Astrocyte (in vitro differentiated cells and primary cell): ENCODE data around the gene ADIPOR2. TPM values are rescaled to one million over a fixed set of nuclear protein-coding genes. Genes with fewer than 3 reads are reported as not detected.

Experiments
- DNase-seq: peaks from one replicate; pipeline ENCODE4 v3.0.0-alpha.2; 2010; ENCODE audit warnings: low read depth
- FAIRE-seq: peaks from 2 replicates; lab custom pipeline; 2011; peaks lifted over from hg19 to GRCh38; lab: Jason Lieb, UNC
- H2AFZ ChIP-seq: 2 replicates; pipeline ENCODE4 v1.6.0; 2012; ENCODE audit warnings: low read depth, low read length, inconsistent platforms
- H3K27ac ChIP-seq: 2 replicates; pipeline ENCODE4 v1.5.1; 2011; ENCODE audit warnings: low read depth, low read length, inconsistent platforms
- H3K27me3 ChIP-seq: 2 replicates; pipeline ENCODE4 v1.6.0; 2011; ENCODE audit warnings: low read length, inconsistent platforms; ENCODE audit not compliant: insufficient read depth
- H3K36me3 ChIP-seq: 2 replicates; pipeline ENCODE4 v1.5.1; 2011; ENCODE audit warnings: low read length, inconsistent platforms; ENCODE audit not compliant: insufficient read depth
- H3K4me1 ChIP-seq: 2 replicates; pipeline ENCODE4 v1.5.1; 2011; ENCODE audit warnings: low read length, inconsistent platforms; ENCODE audit not compliant: insufficient read depth
- H3K4me2 ChIP-seq: 2 replicates; pipeline ENCODE4 v1.6.0; 2012; ENCODE audit warnings: low read length, inconsistent platforms
- H3K4me3 ChIP-seq: 2 replicates; pipeline ENCODE4 v1.5.1; 2011; ENCODE audit warnings: low read depth, mild to moderate bottlenecking, low read length, inconsistent platforms; ENCODE audit not compliant: insufficient read depth
- H3K79me2 ChIP-seq: 2 replicates; pipeline ENCODE4 v1.6.0; 2012; ENCODE audit warnings: mild to moderate bottlenecking, low read length, inconsistent platforms; ENCODE audit not compliant: insufficient read depth
- H3K9ac ChIP-seq: 2 replicates; pipeline ENCODE4 v1.6.0; 2012; ENCODE audit warnings: mild to moderate bottlenecking, low read length, inconsistent platforms
- H3K9me3 ChIP-seq: 2 replicates; pipeline ENCODE4 v1.5.1; 2012; ENCODE audit warnings: low read depth, mild to moderate bottlenecking, low read length, inconsistent platforms; ENCODE audit not compliant: insufficient read depth
- H4K20me1 ChIP-seq: 2 replicates; pipeline ENCODE4 v1.6.0; 2012; ENCODE audit warnings: low read length, inconsistent platforms; ENCODE audit not compliant: insufficient read depth
- H3K27ac Mint-ChIP-seq: one replicate; pipeline ENCODE4 v1.8.0; 2021; ENCODE audit warnings: mild to moderate bottlenecking, mixed read lengths; ENCODE audit not compliant: unreplicated experiment
- H3K27me3 Mint-ChIP-seq: one replicate; pipeline ENCODE4 v1.8.0; 2021; ENCODE audit warnings: low read depth, mixed read lengths; ENCODE audit not compliant: unreplicated experiment
- H3K36me3 Mint-ChIP-seq: one replicate; pipeline ENCODE4 v1.8.0; 2021; ENCODE audit warnings: low read depth, mixed read lengths; ENCODE audit not compliant: unreplicated experiment
- H3K4me1 Mint-ChIP-seq: one replicate; pipeline ENCODE4 v1.8.0; 2021; ENCODE audit warnings: low read depth, mixed read lengths; ENCODE audit not compliant: unreplicated experiment
- H3K4me3 Mint-ChIP-seq: one replicate; pipeline ENCODE4 v1.8.0; 2021; ENCODE audit warnings: mild to moderate bottlenecking, moderate library complexity, mixed read lengths; ENCODE audit not compliant: unreplicated experiment
- H3K9me3 Mint-ChIP-seq: one replicate; pipeline ENCODE4 v1.8.0; 2021; ENCODE audit warnings: mild to moderate bottlenecking, mixed read lengths; ENCODE audit not compliant: unreplicated experiment
- EZH2 ChIP-seq: IDR thresholded peaks from 2 replicates; pipeline ENCODE4 v1.6.1; 2012; ENCODE audit warnings: mild to moderate bottlenecking, low read length, inconsistent platforms; ENCODE audit not compliant: insufficient read depth
- total RNA-seq: library from RNA; stranded (reverse); gene quantifications from 2 replicates; pipeline ENCODE4 v1.2.1, GENCODE V29; 2021
- TF ChIP-seq, protein P1 (sequence below): IDR thresholded peaks from 2 replicates; pipeline ENCODE4 v1.5.1; 2011; ENCODE audit warnings: low read depth, mild to moderate bottlenecking, inconsistent platforms, low read length, moderate library complexity; ENCODE audit not compliant: insufficient read depth

ADIPOR2 gene
- total RNA-seq, 1 donor from 2014 or later = 56.6 TPM

DNA sequence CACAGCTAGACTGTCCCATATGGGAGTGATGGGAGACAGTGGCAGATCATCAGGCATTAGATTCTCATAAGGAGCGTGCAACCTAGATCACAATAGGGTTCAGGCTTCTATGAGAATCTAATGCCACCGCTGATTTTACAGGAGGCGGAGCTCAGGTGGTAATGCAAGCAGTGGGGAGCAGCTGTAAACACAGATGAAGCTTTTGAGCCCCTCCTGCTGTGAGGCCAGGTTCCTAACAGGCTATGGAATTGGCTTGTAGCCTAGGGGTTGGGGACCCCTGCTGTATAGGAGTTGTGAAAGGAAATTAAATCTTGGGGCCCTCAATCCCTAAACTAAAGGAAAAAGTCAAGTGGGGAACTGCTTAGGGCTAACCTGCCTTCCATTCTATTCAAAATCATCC lies 29.6 kb downstream of the ADIPOR2 start:
- Histone ChIP-seq H2AFZ (no peak overlapping the region), H3K27me3 (no peaks in the 10 kb centered on the region), H3K27ac (no peak overlapping the region), H4K20me1 (peaks cover 89% of the 10 kb centered on the region), H3K36me3 (no peaks in the 10 kb centered on the region), H3K4me1 (peaks cover 3% of the 10 kb centered on the region), H3K9ac (no peak overlapping the region), H3K9me3 (no peaks in the 10 kb centered on the region), H3K79me2 (peaks cover 78% of the 10 kb centered on the region), H3K4me3 (no peak overlapping the region), H3K4me2 (no peak overlapping the region)
- no peaks in the 10 kb centered on the region for H3K27me3 Mint-ChIP-seq
- DNase-seq = no peak
- H3K4me3 Mint-ChIP-seq = no peak overlapping the region
- H3K4me1 Mint-ChIP-seq = peaks cover 10% of the 10 kb centered on the region
- H3K9me3 Mint-ChIP-seq = peaks cover 3% of the 10 kb centered on the region
- peaks cover 11% of the 10 kb centered on the region for H3K36me3 Mint-ChIP-seq
- no peak for FAIRE-seq
- TF ChIP-seq, protein P1, sequence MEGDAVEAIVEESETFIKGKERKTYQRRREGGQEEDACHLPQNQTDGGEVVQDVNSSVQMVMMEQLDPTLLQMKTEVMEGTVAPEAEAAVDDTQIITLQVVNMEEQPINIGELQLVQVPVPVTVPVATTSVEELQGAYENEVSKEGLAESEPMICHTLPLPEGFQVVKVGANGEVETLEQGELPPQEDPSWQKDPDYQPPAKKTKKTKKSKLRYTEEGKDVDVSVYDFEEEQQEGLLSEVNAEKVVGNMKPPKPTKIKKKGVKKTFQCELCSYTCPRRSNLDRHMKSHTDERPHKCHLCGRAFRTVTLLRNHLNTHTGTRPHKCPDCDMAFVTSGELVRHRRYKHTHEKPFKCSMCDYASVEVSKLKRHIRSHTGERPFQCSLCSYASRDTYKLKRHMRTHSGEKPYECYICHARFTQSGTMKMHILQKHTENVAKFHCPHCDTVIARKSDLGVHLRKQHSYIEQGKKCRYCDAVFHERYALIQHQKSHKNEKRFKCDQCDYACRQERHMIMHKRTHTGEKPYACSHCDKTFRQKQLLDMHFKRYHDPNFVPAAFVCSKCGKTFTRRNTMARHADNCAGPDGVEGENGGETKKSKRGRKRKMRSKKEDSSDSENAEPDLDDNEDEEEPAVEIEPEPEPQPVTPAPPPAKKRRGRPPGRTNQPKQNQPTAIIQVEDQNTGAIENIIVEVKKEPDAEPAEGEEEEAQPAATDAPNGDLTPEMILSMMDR = no peak
- no peak for TF ChIP-seq EZH2
- H3K27ac Mint-ChIP-seq = no peak overlapping the region

DNA sequence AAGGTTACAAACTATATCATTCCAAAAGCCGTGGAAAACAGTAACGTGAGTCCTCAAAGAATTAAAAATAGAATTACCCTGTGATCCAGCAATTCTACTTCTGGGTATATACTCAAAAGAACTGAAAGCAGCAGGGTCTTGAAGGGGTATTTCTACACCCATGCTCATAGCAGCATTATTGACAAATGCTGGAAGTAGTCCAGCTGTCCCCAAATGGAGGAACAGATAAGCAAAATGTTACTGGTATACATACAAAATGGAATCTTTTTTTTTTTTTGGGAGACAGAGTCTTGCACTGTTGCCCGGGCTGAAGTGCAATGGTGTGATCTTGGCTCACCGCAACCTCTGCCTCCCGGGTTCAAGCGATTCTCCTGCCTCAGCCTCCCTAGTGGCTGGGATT lies 32.9 kb downstream of the ADIPOR2 start:
- no peak overlapping the region for H3K4me2 ChIP-seq
- H3K4me1 Mint-ChIP-seq = peaks cover 4% of the 10 kb centered on the region
- peaks cover 3% of the 10 kb centered on the region for H3K9me3 Mint-ChIP-seq
- DNase-seq = no peak
- no peak overlapping the region for H3K4me3 Mint-ChIP-seq
- FAIRE-seq = no peak
- H3K27me3 Mint-ChIP-seq = no peaks in the 10 kb centered on the region
- H3K27me3 ChIP-seq = no peaks in the 10 kb centered on the region
- no peak overlapping the region for H2AFZ ChIP-seq
- peaks cover 78% of the 10 kb centered on the region for H4K20me1 ChIP-seq
- TF ChIP-seq, protein P1 = no peak
- no peak for TF ChIP-seq EZH2
- H3K27ac Mint-ChIP-seq = no peak overlapping the region
- no peaks in the 10 kb centered on the region for H3K36me3 ChIP-seq
- H3K9ac ChIP-seq = no peak overlapping the region
- H3K4me3 ChIP-seq = no peak overlapping the region
- H3K4me1 ChIP-seq = no peaks in the 10 kb centered on the region
- no peak overlapping the region for H3K27ac ChIP-seq
- H3K36me3 Mint-ChIP-seq = peaks cover 8% of the 10 kb centered on the region
- H3K9me3 ChIP-seq = no peaks in the 10 kb centered on the region
- peaks cover 54% of the 10 kb centered on the region for H3K79me2 ChIP-seq

DNA sequence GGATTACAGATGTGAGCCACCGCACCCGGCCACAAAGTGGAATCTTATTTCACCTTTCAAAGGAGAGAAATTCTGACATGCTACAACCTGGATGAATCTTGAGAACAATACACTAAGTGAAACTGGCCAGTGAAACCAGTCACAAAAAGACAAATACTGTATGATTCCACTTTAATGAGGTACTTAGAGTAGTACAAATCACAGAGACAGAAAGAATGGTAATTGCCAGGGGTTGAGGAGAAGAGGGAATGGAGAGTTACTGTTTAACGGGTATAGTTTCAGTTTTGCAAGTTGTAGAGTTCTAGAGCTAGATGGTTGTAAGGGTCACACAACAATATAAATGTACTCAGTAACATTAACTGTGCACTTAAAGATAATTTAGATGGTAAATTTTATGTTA lies 33.4 kb downstream of the ADIPOR2 start:
- H3K9me3 Mint-ChIP-seq = peaks cover 3% of the 10 kb centered on the region
- TF ChIP-seq, protein P1 = no peak
- no peak for TF ChIP-seq EZH2
- Histone ChIP-seq H3K79me2 (peaks cover 52% of the 10 kb centered on the region), H3K36me3 (peaks cover 2% of the 10 kb centered on the region), H3K27ac (no peak overlapping the region), H2AFZ (no peak overlapping the region), H3K9me3 (no peaks in the 10 kb centered on the region), H3K9ac (no peak overlapping the region), H3K4me2 (no peak overlapping the region), H3K27me3 (no peaks in the 10 kb centered on the region), H4K20me1 (peaks cover 73% of the 10 kb centered on the region), H3K4me3 (no peak overlapping the region), H3K4me1 (no peaks in the 10 kb centered on the region)
- no peaks in the 10 kb centered on the region for H3K27me3 Mint-ChIP-seq
- DNase-seq (no peak), FAIRE-seq (no peak)
- peaks cover 8% of the 10 kb centered on the region for H3K36me3 Mint-ChIP-seq
- H3K27ac Mint-ChIP-seq = no peak overlapping the region
- no peak overlapping the region for H3K4me3 Mint-ChIP-seq
- H3K4me1 Mint-ChIP-seq = peaks cover 4% of the 10 kb centered on the region
